Ovary (tissue), 3 donors: ENCODE measurements around the gene SNX8.

Source experiments
- CTCF ChIP-seq, 3 donors: fragments of 450-650 bp in 2 of 3; fragments of 200-600 bp in 1 of 3; IDR thresholded peaks; one replicate each; pipeline versions ENCODE4 v1.5.1 to v1.8.0; 2016 to 2022; ENCODE audit warnings: antibody characterized with exemption in 3 of 3, mild to moderate bottlenecking in 1 of 3
- EP300 ChIP-seq: sonication (generic); formaldehyde crosslinking; IDR thresholded peaks from one replicate; pipeline ENCODE4 v1.6.1; 2017; ENCODE audit warnings: antibody characterized with exemption
- POLR2A ChIP-seq: fragments of 450-650 bp; IDR thresholded peaks from one replicate; pipeline ENCODE4 v1.6.1; 2017; ENCODE audit warnings: antibody characterized with exemption, mild to moderate bottlenecking, moderate library complexity
- donor health status: DM: no; HTN: no; CAD: no.

- no peak for TF ChIP-seq CTCF (IDR thresholded peaks at IDR 0.05)
- TF ChIP-seq POLR2A = no peak
- no peak for TF ChIP-seq EP300
Measured at GRCh38 chr7:2211259-2211880, 102.9 kb downstream of the SNX8 start.
